ENCODE results near the gene CACNA1C.

DNA sequence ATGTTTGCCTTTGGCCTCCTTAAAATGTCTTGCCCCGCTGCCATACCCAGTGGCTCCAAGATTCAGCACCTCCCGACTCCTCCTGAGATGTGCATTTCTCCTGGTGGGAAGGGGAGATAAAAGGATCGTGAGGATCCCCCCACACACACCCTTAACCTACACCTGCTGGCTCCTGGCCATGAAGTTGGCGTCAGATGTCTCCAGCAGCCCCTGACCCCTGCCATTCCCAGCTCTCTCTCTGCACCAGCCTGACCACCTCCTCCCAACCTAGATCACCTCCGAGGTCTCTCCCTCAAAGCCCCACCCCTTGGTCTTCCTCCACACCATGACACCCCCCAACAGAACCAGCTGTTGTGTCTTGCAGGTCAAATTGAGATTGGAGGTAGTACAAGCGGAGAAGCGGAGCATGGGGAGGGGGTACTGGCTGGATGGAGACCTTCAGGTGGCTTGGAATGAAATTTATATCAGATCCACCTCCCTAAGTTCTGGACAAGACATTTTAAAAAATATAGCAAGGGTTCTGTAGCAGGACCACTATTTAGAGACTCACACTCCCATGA is 590.9 kb downstream of the CACNA1C start:
- TF ChIP-seq POLR2AphosphoS5 (IDR thresholded peaks at IDR 0.05) (no peak), POLR2A (IDR thresholded peaks at IDR 0.05) (no peak)
- TF ChIP-seq, protein P1, sequence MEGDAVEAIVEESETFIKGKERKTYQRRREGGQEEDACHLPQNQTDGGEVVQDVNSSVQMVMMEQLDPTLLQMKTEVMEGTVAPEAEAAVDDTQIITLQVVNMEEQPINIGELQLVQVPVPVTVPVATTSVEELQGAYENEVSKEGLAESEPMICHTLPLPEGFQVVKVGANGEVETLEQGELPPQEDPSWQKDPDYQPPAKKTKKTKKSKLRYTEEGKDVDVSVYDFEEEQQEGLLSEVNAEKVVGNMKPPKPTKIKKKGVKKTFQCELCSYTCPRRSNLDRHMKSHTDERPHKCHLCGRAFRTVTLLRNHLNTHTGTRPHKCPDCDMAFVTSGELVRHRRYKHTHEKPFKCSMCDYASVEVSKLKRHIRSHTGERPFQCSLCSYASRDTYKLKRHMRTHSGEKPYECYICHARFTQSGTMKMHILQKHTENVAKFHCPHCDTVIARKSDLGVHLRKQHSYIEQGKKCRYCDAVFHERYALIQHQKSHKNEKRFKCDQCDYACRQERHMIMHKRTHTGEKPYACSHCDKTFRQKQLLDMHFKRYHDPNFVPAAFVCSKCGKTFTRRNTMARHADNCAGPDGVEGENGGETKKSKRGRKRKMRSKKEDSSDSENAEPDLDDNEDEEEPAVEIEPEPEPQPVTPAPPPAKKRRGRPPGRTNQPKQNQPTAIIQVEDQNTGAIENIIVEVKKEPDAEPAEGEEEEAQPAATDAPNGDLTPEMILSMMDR (IDR thresholded peaks at IDR 0.05) = no peak
